Neural cell (in vitro differentiated cells): ENCODE results near the gene TM9SF1. TPM values are rescaled to one million over a fixed set of nuclear protein-coding genes. Genes with fewer than 3 reads are reported as not detected.

Source experiments
- H2AFZ ChIP-seq: fragments of 200-600, 300-800 bp; sonication (generic), shearing (Covaris generic); 2 replicates; pipeline ENCODE4 v1.6.0; 2014; ENCODE audit warnings: low read depth, mild to moderate bottlenecking, antibody characterized with exemption, low read length, moderate library complexity
- H3F3A ChIP-seq: fragments of 200-600 bp; shearing (Covaris generic); 2 replicates; pipeline ENCODE4 v1.6.1; 2016; ENCODE audit warnings: mild to moderate bottlenecking, moderate library complexity, mixed read lengths, antibody characterized with exemption, low read length; ENCODE audit not compliant: insufficient read depth, poor library complexity, severe bottlenecking
- H3K27ac ChIP-seq: fragments of 200-600, 300-800 bp; sonication (generic), shearing (Covaris generic); 2 replicates; pipeline ENCODE4 v1.5.1; 2014; ENCODE audit warnings: mild to moderate bottlenecking, low read length, moderate library complexity
- H3K27me3 ChIP-seq: fragments of 300-800, 200-600 bp; sonication (generic), shearing (Covaris generic); 2 replicates; pipeline ENCODE4 v1.6.0; 2014; ENCODE audit warnings: mild to moderate bottlenecking, low read depth, low read length, moderate library complexity; ENCODE audit not compliant: insufficient read depth
- H3K36me3 ChIP-seq: fragments of 300-800, 200-600 bp; sonication (generic), shearing (Covaris generic); 2 replicates; pipeline ENCODE4 v1.5.1; 2014; ENCODE audit warnings: mild to moderate bottlenecking, antibody characterized with exemption, low read length, moderate library complexity; ENCODE audit not compliant: insufficient read depth
- H3K4me2 ChIP-seq: fragments of 300-800, 200-600 bp; sonication (generic), shearing (Covaris generic); 2 replicates; pipeline ENCODE4 v1.6.0; 2014; ENCODE audit warnings: mild to moderate bottlenecking, low read length
- H3K4me3 ChIP-seq: fragments of 300-800, 200-600 bp; sonication (generic), shearing (Covaris generic); 2 replicates; pipeline ENCODE4 v1.5.1; 2014; ENCODE audit warnings: mild to moderate bottlenecking, low read length, moderate library complexity
- H3K79me2 ChIP-seq: fragments of 200-600 bp; shearing (Covaris generic); replicated peaks from 2 replicates; pipeline ENCODE4 v1.6.0; 2014; ENCODE audit warnings: mild to moderate bottlenecking, low read length, moderate library complexity; ENCODE audit not compliant: insufficient read depth
- H3K9ac ChIP-seq: fragments of 300-800, 200-600 bp; sonication (generic), shearing (Covaris generic); 2 replicates; pipeline ENCODE4 v1.6.1; 2016; ENCODE audit warnings: mild to moderate bottlenecking, low read length, mixed read lengths
- H3K9me2 ChIP-seq: fragments of 200-600 bp; shearing (Covaris generic); 2 replicates; pipeline ENCODE4 v1.6.1; 2016; ENCODE audit warnings: mild to moderate bottlenecking, low read length, mixed read lengths; ENCODE audit not compliant: insufficient read depth
- H3K9me3 ChIP-seq: fragments of 200-600, 300-800 bp; sonication (generic), shearing (Covaris generic); 2 replicates; pipeline ENCODE4 v1.6.1; 2016; ENCODE audit warnings: mild to moderate bottlenecking, mixed run types, low read length, moderate library complexity, mixed read lengths
- H4K20me1 ChIP-seq: fragments of 200-600 bp; shearing (Covaris generic); 2 replicates; pipeline ENCODE4 v1.6.1; 2016; ENCODE audit warnings: mild to moderate bottlenecking, mixed run types; ENCODE audit not compliant: insufficient read depth
- CTCF ChIP-seq: fragments of 450-650 bp; IDR thresholded peaks from 2 replicates; pipeline ENCODE4 v1.5.1; 2014; ENCODE audit warnings: antibody characterized with exemption, mild to moderate bottlenecking, moderate library complexity; ENCODE audit not compliant: poor library complexity, severe bottlenecking
- EP300 ChIP-seq: fragments of 450-650 bp; conservative IDR thresholded peaks from 2 replicates; pipeline ENCODE4 v1.6.1; 2014; ENCODE audit warnings: antibody characterized with exemption, mild to moderate bottlenecking, moderate library complexity; ENCODE audit not compliant: poor library complexity, severe bottlenecking
- EZH2 ChIP-seq: fragments of 200-600, 300-800 bp; shearing (Covaris generic), sonication (generic); IDR thresholded peaks from 2 replicates; pipeline ENCODE4 v1.6.1; 2014; ENCODE audit warnings: antibody characterized with exemption, low read length, borderline replicate concordance, mild to moderate bottlenecking; ENCODE audit not compliant: insufficient read depth, poor library complexity, severe bottlenecking
- MXI1 ChIP-seq: fragments of 450-650 bp; conservative IDR thresholded peaks from 2 replicates; pipeline ENCODE4 v1.6.1; 2014; ENCODE audit warnings: antibody characterized with exemption, mild to moderate bottlenecking; ENCODE audit not compliant: poor library complexity, severe bottlenecking
- POLR2AphosphoS5 ChIP-seq: IDR thresholded peaks from 2 replicates; pipeline ENCODE4 v1.6.1; 2012
- RAD21 ChIP-seq: fragments of 450-650 bp; conservative IDR thresholded peaks from 2 replicates; pipeline ENCODE4 v1.6.1; 2014; ENCODE audit warnings: antibody characterized with exemption, mild to moderate bottlenecking, moderate library complexity
- SMC3 ChIP-seq: fragments of 450-650 bp; conservative IDR thresholded peaks from 2 replicates; pipeline ENCODE4 v1.6.1; 2014; ENCODE audit warnings: antibody characterized with exemption, mild to moderate bottlenecking, moderate library complexity; ENCODE audit not compliant: poor library complexity
- TAF1 ChIP-seq: IDR thresholded peaks from 2 replicates; pipeline ENCODE4 v1.6.1; 2012; ENCODE audit warnings: low read depth
- polyA plus RNA-seq: library from polyadenylated mRNA; depleted of rRNA; stranded (reverse); fragments of >200 nt; gene quantifications from 2 replicates; pipeline ENCODE4 v1.2.3, GENCODE V29; 2014
- TF ChIP-seq, protein P1 (sequence below): IDR thresholded peaks from 2 replicates; pipeline ENCODE4 v1.6.1; 2012; ENCODE audit warnings: borderline replicate concordance

Gene TM9SF1
- polyA plus RNA-seq, 1 donor from 2014 or later, result 25.1 TPM

- H3K4me3 ChIP-seq, result peak within 1 kb of the TSS; percentile 90
- H2AFZ ChIP-seq, result peak within 1 kb of the TSS; percentile 61
- no peaks in the 10 kb centered on the region for H3K9me2 ChIP-seq
- H3K36me3 ChIP-seq, result no peaks in the 10 kb centered on the region
- no peaks in the 10 kb centered on the region for H4K20me1 ChIP-seq
- H3F3A ChIP-seq, result peaks cover 11% of the 10 kb centered on the region
- peak within 1 kb of the TSS; percentile 90 for H3K27ac ChIP-seq
- H3K4me2 ChIP-seq, result peak within 1 kb of the TSS; percentile 94
- TF ChIP-seq TAF1 (peak; percentile 87), CTCF (peak; percentile 74), EZH2 (no peak), POLR2AphosphoS5 (peak; percentile 82), SMC3 (peak; percentile 10), EP300 (no peak), MXI1 (peak; percentile 81), RAD21 (no peak)
- TF ChIP-seq, protein P1, sequence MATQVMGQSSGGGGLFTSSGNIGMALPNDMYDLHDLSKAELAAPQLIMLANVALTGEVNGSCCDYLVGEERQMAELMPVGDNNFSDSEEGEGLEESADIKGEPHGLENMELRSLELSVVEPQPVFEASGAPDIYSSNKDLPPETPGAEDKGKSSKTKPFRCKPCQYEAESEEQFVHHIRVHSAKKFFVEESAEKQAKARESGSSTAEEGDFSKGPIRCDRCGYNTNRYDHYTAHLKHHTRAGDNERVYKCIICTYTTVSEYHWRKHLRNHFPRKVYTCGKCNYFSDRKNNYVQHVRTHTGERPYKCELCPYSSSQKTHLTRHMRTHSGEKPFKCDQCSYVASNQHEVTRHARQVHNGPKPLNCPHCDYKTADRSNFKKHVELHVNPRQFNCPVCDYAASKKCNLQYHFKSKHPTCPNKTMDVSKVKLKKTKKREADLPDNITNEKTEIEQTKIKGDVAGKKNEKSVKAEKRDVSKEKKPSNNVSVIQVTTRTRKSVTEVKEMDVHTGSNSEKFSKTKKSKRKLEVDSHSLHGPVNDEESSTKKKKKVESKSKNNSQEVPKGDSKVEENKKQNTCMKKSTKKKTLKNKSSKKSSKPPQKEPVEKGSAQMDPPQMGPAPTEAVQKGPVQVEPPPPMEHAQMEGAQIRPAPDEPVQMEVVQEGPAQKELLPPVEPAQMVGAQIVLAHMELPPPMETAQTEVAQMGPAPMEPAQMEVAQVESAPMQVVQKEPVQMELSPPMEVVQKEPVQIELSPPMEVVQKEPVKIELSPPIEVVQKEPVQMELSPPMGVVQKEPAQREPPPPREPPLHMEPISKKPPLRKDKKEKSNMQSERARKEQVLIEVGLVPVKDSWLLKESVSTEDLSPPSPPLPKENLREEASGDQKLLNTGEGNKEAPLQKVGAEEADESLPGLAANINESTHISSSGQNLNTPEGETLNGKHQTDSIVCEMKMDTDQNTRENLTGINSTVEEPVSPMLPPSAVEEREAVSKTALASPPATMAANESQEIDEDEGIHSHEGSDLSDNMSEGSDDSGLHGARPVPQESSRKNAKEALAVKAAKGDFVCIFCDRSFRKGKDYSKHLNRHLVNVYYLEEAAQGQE, result peak; percentile 42
- no peaks in the 10 kb centered on the region for H3K9me3 ChIP-seq
- H3K27me3 ChIP-seq, result no peaks in the 10 kb centered on the region
- peak within 1 kb of the TSS; percentile 89 for H3K9ac ChIP-seq
- H3K79me2 ChIP-seq, result peaks cover 10% of the 10 kb centered on the region
These were observed 54.0 kb downstream of the TM9SF1 start, which contains the start of gene EMC9 for GRCh38 chr14:24141097-24141880. TSS of gene EMC9 (minus strand) at chr14:24141591. CDS start at chr14:24141304, 287 bp downstream.

DNA sequence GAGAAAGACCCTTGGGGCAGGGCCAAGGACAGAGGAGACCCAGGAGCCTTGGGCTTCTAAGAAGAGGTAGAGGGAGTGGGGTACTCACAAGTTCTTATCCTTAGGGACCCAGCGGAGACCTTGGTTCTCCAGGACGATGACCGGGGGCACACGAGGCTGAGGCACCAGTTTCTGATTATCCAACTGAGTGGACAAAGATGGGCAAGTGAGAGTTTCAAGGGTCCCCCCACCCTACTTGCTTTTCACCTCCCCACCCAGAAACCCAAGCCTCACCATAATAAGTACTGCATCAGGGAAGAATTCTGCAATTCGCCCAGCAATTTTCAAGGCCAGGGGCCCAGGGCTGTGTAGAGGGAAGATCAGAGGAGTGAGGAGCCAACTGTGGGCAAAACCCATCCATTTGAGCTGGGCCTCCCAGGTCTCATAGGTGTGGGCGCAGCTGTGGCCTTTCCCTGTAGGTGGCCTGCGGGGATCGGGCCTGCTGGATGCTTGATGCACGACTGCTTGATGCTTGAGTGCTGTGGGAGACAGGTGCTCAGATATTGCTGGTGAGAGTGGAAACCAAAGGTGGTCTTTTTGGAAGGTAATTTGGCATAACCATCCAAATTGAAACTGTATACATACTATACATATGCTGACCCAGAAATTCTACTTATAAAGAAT, 55.8 kb downstream of the TM9SF1 start:
- Histone ChIP-seq H3K4me2 (peak overlapping the region; percentile 34), H3K4me3 (peak overlapping the region; percentile 90), H3K79me2 (peaks cover 10% of the 10 kb centered on the region), H2AFZ (no peak overlapping the region), H3K9me3 (no peaks in the 10 kb centered on the region), H3K27me3 (no peaks in the 10 kb centered on the region), H3K9me2 (no peaks in the 10 kb centered on the region), H3K36me3 (no peaks in the 10 kb centered on the region), H4K20me1 (no peaks in the 10 kb centered on the region), H3F3A (peaks cover 11% of the 10 kb centered on the region), H3K27ac (no peak overlapping the region), H3K9ac (no peak overlapping the region)
- TF ChIP-seq RAD21 (no peak), MXI1 (no peak), EZH2 (no peak), TAF1 (no peak), SMC3 (no peak), CTCF (no peak), POLR2AphosphoS5 (no peak), EP300 (no peak)
- TF ChIP-seq, protein P1, result no peak
